GM19025 (cell line): Measurements from ENCODE around the gene NANOGP8.
"Not testable (repeated sequence)": the region's sequence is repeated elsewhere in the genome, so short reads cannot be mapped to it uniquely, and the experiment has no call there.

Experiments used
- ATAC-seq: cut with Tn5 transposase; IDR thresholded peaks from one replicate; pipeline ENCODE4 v1.9.1; 2021; ENCODE audit warnings: mild to moderate bottlenecking, low read depth, moderate library complexity; ENCODE audit not compliant: unreplicated experiment

Gene NANOGP8

DNA sequence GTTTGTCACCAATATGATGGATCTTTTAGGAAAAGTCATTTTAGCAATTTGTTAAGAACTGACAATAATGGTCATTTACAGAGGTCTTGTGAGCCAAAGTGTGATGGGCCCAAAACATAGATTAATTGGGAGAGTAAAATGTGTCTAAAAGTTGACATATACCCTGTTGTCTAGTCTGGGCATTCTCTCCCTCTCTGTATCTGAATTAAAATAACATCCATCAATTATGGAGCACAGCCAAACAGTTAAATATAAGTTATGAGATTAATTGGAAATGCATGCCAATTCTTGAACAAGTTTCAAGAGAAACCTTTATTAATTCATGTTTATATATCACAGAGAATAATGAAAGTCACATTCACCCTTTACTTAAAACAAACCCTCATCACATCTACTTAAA lies 13.6 kb upstream of the NANOGP8 start:
- no peak for ATAC-seq

- no peak for ATAC-seq
Measured at GRCh38 chr15:35095941-35096340, 10.8 kb upstream of the NANOGP8 start.

DNA sequence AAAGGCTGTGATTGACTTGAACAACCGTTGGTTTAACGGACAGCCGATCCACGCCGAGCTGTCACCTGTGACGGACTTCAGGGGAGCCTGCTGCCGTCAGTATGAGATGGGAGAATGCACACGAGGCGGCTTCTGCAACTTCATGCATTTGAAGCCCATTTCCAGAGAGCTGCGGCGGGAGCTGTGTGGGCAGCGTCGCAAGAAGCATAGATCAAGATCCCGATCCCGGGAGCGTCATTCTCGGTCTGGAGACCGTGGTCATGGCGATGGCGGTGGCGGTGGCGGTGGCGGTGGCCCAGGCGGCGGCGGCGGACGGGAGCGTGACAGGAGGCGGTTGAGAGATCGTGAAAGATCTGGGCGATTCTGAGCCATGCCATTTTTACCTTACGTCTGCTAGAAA lies 7.8 kb upstream of the NANOGP8 start:
- no peak for ATAC-seq

DNA sequence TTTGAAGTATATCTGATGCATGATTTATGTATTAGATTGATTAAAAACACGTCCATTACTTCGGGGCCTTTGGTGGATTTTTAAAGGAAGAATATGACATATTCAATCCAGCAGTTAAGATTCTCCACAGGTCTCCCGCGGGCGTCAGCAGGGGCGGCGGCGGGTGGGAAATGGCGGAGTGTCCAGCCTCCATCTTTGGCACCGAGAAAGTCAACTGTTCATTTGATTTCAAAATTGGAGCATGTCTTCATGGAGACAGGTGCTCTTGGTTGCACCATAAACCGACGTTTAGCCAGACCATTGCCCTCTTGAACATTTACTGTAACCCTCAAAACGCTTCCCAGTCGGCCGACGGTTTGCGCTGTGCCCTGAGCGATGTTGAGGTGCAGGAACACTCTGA lies 7.2 kb upstream of the NANOGP8 start:
- no peak for ATAC-seq

DNA sequence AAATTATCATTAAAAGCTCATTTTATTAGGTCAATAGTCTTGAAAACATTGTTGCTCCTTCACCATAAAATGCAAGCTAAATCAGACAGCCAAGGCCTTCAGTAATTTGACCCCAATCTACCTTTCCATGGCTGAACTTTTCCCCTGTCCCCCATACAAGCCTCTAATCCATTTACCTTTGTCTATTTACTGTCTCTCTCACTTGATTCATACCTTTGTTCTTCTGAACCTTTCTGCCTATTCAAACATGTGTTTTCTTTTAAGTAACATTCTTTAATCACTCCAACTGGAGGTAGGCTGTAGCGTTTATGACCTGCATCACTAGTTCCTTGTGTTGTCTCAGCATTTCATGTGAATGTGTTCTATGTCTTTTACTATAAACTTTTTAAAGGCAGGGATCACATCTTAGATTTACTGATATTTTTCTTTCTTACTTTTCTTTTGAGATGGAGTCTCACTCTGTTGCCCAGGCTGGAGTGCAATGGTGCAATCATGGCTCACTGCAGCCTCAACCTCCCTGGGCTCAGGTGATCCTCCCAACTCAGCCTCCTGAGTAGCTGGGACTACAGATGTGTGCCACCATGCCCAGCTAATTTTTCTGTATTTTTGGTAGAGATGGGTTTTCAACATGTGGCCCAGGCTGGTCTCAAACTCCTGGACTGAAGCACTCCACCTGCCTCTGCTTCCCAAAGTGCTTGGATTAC lies 5.2 kb upstream of the NANOGP8 start:
- no peak for ATAC-seq

DNA sequence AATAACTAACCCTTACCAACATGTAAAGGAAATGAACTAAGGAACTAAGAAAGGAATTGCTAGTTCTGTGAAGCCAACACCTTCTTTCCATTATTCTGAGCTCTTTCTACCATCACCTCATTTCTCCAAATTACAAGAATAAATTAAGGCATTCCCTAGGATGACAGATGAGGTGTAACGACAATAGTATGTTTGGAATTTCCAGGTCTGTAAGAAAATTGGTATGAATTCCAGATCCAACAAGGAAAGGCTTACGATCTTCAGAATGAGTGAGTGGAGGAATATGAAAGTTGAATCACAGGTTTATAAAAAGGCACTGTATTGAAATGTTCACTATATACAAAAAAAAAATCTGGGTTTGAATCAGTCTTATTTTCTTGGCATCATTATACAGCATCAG lies 4.5 kb upstream of the NANOGP8 start:
- no peak for ATAC-seq

- ATAC-seq = no peak
Measured at GRCh38 chr15:35088329-35088728, 3.2 kb upstream of the NANOGP8 start.

DNA sequence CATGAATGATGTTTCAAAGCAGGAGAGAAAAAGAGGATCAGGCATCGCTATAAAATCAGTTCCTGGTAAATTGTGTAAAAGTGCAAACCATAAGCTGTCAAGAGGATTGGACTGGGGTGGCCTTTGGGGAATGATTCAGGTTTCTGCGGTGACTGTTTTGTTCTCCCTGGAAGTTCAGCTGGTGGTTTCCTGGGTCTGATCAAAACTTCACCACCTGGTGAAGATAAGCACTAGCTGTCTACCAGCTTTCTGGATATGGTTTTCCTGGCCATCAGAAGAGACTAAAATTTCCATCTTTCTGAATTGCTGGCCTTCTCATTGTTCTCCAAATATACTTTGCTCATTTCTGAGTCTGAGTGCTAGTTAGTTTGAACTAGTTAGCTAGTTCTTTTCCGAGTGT lies 2.7 kb upstream of the NANOGP8 start:
- ATAC-seq = no peak

GRCh38 chr15:35082371-35083348 lies 2.4 kb downstream of the NANOGP8 start:
- not testable (repeated sequence) for ATAC-seq

- not testable (repeated sequence) for ATAC-seq
Measured at GRCh38 chr15:35081626-35082365, 3.3 kb downstream of the NANOGP8 start.

DNA sequence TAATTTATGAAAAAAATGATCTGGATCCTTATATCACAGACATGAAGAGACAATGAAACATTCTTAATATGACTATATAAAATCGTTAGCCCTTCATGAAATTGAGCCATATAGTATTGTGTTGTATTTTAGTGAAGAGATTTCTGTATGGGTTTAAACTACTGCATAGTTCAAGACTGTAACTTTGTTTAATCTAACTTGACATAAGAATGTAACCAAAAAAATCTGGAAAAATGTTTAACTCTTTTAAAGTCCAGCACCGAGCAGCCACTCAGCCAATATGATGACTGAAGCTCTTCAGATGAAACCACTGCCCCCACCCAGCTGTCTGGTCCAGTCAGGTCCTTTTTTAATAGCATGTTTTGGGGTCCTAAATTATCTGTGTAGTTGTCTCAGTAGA lies 4.9 kb downstream of the NANOGP8 start:
- no peak for ATAC-seq

GRCh38 chr15:35078221-35078915 lies 6.7 kb downstream of the NANOGP8 start:
- ATAC-seq = no peak

DNA sequence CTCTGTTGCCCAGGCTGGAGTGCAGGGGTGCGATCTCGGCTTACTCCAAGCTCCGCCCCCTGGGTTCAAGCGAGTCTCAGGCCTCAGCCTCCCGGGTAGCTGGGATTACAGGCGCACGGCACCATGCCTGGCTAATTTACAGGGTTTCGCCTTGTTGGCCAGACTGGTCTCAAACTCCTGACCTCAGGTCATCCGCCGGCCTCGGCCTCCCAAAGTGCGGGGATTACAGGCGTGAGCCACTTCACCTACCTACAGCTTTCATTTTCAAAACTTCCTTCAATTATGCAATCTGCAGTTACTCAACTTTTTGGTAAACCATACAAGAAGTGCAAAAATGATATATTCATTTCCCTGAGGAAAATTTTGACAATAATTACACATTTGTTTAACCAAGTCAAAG lies 14.0 kb downstream of the NANOGP8 start:
- no peak for ATAC-seq

DNA sequence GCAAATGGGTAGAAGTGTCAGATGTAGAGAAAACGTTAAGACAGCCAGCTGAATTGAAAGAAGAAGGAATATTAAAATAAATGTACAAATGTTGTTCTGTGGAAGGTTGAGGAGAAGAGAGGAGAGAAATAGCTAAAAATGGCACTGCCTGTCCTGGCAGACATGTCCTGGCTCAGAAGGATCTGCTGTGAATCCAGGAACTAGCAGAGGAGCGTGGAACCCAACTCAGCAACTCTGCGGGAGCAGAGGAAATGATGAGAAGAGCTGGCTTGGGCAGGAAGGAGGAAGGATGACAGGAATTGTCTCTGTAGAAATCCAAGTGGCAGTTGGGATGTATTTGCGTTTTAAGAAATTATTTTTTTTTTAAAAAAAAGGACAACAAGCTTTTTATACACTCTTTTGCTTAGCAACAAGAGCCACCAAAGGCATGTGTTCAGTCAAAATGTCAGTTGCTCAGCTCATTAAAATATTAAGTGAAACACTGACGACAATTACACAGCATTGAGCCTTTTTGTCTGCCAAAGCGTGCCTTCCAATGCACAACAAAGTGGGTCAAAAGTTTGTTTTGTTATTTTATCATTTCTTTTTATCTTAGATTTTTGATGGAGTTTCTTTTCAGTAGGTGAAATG lies 16.1 kb downstream of the NANOGP8 start:
- ATAC-seq = no peak

GRCh38 chr15:35067496-35068347 lies 17.4 kb downstream of the NANOGP8 start:
- ATAC-seq = no peak

- no peak for ATAC-seq
Measured at GRCh38 chr15:35066094-35066493, 19.0 kb downstream of the NANOGP8 start.

DNA sequence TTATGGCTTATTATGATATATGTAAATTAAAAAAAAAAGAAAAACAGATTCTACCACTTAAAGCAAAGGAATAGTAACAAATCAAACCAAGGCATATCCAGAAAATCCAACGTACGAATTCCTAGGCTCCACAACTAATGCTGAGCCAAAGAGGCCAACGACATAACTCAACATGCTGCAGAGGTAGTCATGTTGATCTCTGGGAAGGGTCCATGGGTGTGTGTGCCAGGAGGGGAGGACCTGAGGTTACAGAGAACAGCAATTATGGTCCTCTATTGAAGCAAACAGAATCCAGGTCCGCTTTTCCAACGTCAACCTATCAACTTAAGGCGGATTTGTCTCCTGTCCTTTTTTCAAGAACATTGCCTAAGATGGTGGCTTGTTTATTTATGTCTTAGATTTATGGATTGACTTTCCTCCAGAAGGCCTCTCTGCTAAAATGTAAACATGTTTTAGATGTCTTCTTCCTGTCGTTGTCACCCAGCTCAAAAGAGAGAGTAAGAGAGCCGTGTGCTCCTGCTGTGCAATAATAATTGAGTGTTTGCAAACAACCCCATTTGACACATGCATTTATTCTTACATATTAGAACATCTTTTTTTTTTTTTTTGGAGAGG lies 20.4 kb downstream of the NANOGP8 start:
- ATAC-seq = no peak

GRCh38 chr15:35062738-35063099 lies 22.4 kb downstream of the NANOGP8 start:
- no peak for ATAC-seq
